Smooth muscle cell (in vitro differentiated cells): ENCODE data around the gene CA5A. TPM values are rescaled to one million over a fixed set of nuclear protein-coding genes. Genes with fewer than 3 reads are reported as not detected.
"Not testable (repeated sequence)": the region's sequence is repeated elsewhere in the genome, so short reads cannot be mapped to it uniquely, and the experiment has no call there.

Experiments
- DNase-seq: peaks from one replicate; lab custom pipeline; 2025; ENCODE audit not compliant: unreplicated experiment; lab: John Stamatoyannopoulos, UW
- H2AFZ ChIP-seq: fragments of 200-600 bp; sonication (generic); 2 replicates; pipeline ENCODE4 v1.6.0; 2016; ENCODE audit warnings: antibody characterized with exemption, low read depth, mild to moderate bottlenecking
- H3F3A ChIP-seq: fragments of 200-600 bp; sonication (generic); 2 replicates; pipeline ENCODE4 v1.6.0; 2017; ENCODE audit warnings: antibody characterized with exemption, low read depth
- H3K27ac ChIP-seq: fragments of 200-600 bp; sonication (generic); 2 replicates; pipeline ENCODE4 v1.5.1; 2016; ENCODE audit warnings: low read depth, mild to moderate bottlenecking
- H3K27me3 ChIP-seq: fragments of 200-600 bp; sonication (generic); 2 replicates; pipeline ENCODE4 v1.6.1; 2016; ENCODE audit warnings: low read depth, mild to moderate bottlenecking
- H3K36me3 ChIP-seq: fragments of 200-600 bp; sonication (generic); 2 replicates; pipeline ENCODE4 v1.5.1; 2016; ENCODE audit warnings: low read depth
- H3K4me1 ChIP-seq: fragments of 200-600 bp; sonication (generic); 2 replicates; pipeline ENCODE4 v1.5.1; 2016; ENCODE audit warnings: low read depth
- H3K4me2 ChIP-seq: fragments of 200-600 bp; sonication (generic); 2 replicates; pipeline ENCODE4 v1.6.0; 2016; ENCODE audit warnings: mild to moderate bottlenecking
- H3K4me3 ChIP-seq: fragments of 200-600 bp; sonication (generic); 2 replicates; pipeline ENCODE4 v1.5.1; 2016; ENCODE audit warnings: mild to moderate bottlenecking
- H3K79me2 ChIP-seq: fragments of 200-600 bp; sonication (generic); 2 replicates; pipeline ENCODE4 v1.6.0; 2016; ENCODE audit warnings: low read depth, mild to moderate bottlenecking
- H3K9ac ChIP-seq: fragments of 200-600 bp; sonication (generic); 2 replicates; pipeline ENCODE4 v1.6.0; 2016; ENCODE audit warnings: low read depth
- H3K9me3 ChIP-seq: fragments of 200-600 bp; sonication (generic); replicated peaks from 2 replicates; pipeline ENCODE4 v1.5.1; 2016; ENCODE audit warnings: low read depth
- H4K20me1 ChIP-seq: fragments of 200-600 bp; sonication (generic); 2 replicates; pipeline ENCODE4 v1.6.0; 2016; ENCODE audit warnings: low read depth
- CTCF ChIP-seq: fragments of 200-600 bp; sonication (generic); IDR thresholded peaks from 2 replicates; pipeline ENCODE4 v1.5.1; 2017; ENCODE audit warnings: borderline replicate concordance, mild to moderate bottlenecking, antibody characterized with exemption; ENCODE audit not compliant: insufficient read depth, poor library complexity, severe bottlenecking
- WGBS: methylation state at CpG from one replicate; pipeline ENCODE4 v1.1.7; 2016; ENCODE audit warnings: low lambda C conversion rate; 5-methylcytosine and 5-hydroxymethylcytosine counted together
- polyA plus RNA-seq: library from polyadenylated mRNA; unstranded; fragments of >200 nt; fragmentation: Nextera tagmentation; extraction: Ambion mirVana; gene quantifications from 2 replicates; pipeline ENCODE4 v1.2.1, GENCODE V29; 2016
- total RNA-seq: library from RNA; depleted of rRNA; stranded (reverse); fragments of >200 nt; gene quantifications from 2 replicates; pipeline ENCODE4 v1.2.3, GENCODE V29; 2014

CA5A gene
- total and polyA plus RNA-seq, 2 experiments from 2014 or later = not detected

- 83% methylated on average over 5 of the region's 5 CpGs for WGBS
- Histone ChIP-seq H3K9ac (no peak overlapping the region), H3K36me3 (no peaks in the 10 kb centered on the region), H3F3A (no peaks in the 10 kb centered on the region), H3K4me3 (no peak overlapping the region), H3K4me2 (no peak overlapping the region), H3K9me3 (no peaks in the 10 kb centered on the region), H2AFZ (no peak overlapping the region), H3K79me2 (no peaks in the 10 kb centered on the region), H3K27me3 (no peaks in the 10 kb centered on the region), H3K27ac (no peak overlapping the region), H4K20me1 (no peaks in the 10 kb centered on the region), H3K4me1 (no peaks in the 10 kb centered on the region)
- no peak for TF ChIP-seq CTCF
- no peak for DNase-seq
Measured at GRCh38 chr16:87878704-87879103, 57.6 kb downstream of the CA5A start.

- Histone ChIP-seq H3K27me3 (no peaks in the 10 kb centered on the region), H3K4me1 (no peaks in the 10 kb centered on the region), H4K20me1 (no peaks in the 10 kb centered on the region), H3K4me2 (no peak overlapping the region), H3K4me3 (no peak overlapping the region), H3K9me3 (no peaks in the 10 kb centered on the region), H3K79me2 (no peaks in the 10 kb centered on the region), H2AFZ (no peak overlapping the region), H3K9ac (no peak overlapping the region), H3K36me3 (no peaks in the 10 kb centered on the region), H3F3A (no peaks in the 10 kb centered on the region), H3K27ac (no peak overlapping the region)
- no peak for DNase-seq
- TF ChIP-seq CTCF = no peak
- 90% methylated on average over 19 of the region's 19 CpGs for whole genome bisulfite sequencing
Measured at GRCh38 chr16:87877942-87878507, 58.3 kb downstream of the CA5A start.

GRCh38 chr16:87874639-87875427 lies 61.5 kb downstream of the CA5A start:
- Histone ChIP-seq H3K36me3 (no peaks in the 10 kb centered on the region), H3K79me2 (no peaks in the 10 kb centered on the region), H3K4me2 (no peak overlapping the region), H4K20me1 (no peaks in the 10 kb centered on the region), H3K27me3 (no peaks in the 10 kb centered on the region), H3K27ac (no peak overlapping the region), H3K4me3 (no peak overlapping the region), H2AFZ (no peak overlapping the region), H3F3A (peaks cover 16% of the 10 kb centered on the region), H3K9me3 (no peaks in the 10 kb centered on the region), H3K4me1 (peaks cover 8% of the 10 kb centered on the region), H3K9ac (no peak overlapping the region)
- no peak for TF ChIP-seq CTCF
- no peak for DNase-seq
- WGBS = 40% methylated on average over 24 of the region's 24 CpGs

GRCh38 chr16:87870418-87871291 lies 65.7 kb downstream of the CA5A start:
- not testable (repeated sequence) for H3K4me1 ChIP-seq, H3K9me3 ChIP-seq, H2AFZ ChIP-seq, DNase-seq, H3K4me3 ChIP-seq, H3K27me3 ChIP-seq, H3K36me3 ChIP-seq
- H3K4me2 ChIP-seq = peak overlapping the region; percentile 72
- H3K9ac ChIP-seq = peak overlapping the region; percentile 61
- peak overlapping the region; percentile 91 for H3K27ac ChIP-seq
- peaks cover 22% of the 10 kb centered on the region for H3K79me2 ChIP-seq
- WGBS = 6% methylated on average over 24 of the region's 24 CpGs
- peaks cover 18% of the 10 kb centered on the region for H3F3A ChIP-seq
- H4K20me1 ChIP-seq = peaks cover 31% of the 10 kb centered on the region

- DNase-seq, H2AFZ ChIP-seq, H3K9me3 ChIP-seq, H3K36me3 ChIP-seq, H3K27me3 ChIP-seq, H3K4me3 ChIP-seq, H3K4me1 ChIP-seq: not testable (repeated sequence)
- Histone ChIP-seq H3K9ac (peak overlapping the region; percentile 51), H3F3A (peaks cover 18% of the 10 kb centered on the region), H3K79me2 (peaks cover 29% of the 10 kb centered on the region), H4K20me1 (peaks cover 38% of the 10 kb centered on the region), H3K27ac (peak overlapping the region; percentile 91), H3K4me2 (peak overlapping the region; percentile 54)
- WGBS = 37% methylated on average over 16 of the region's 18 CpGs
Measured at GRCh38 chr16:87869879-87870417, 66.4 kb downstream of the CA5A start.
